Measurements from ENCODE around the gene DCBLD1.

DNA sequence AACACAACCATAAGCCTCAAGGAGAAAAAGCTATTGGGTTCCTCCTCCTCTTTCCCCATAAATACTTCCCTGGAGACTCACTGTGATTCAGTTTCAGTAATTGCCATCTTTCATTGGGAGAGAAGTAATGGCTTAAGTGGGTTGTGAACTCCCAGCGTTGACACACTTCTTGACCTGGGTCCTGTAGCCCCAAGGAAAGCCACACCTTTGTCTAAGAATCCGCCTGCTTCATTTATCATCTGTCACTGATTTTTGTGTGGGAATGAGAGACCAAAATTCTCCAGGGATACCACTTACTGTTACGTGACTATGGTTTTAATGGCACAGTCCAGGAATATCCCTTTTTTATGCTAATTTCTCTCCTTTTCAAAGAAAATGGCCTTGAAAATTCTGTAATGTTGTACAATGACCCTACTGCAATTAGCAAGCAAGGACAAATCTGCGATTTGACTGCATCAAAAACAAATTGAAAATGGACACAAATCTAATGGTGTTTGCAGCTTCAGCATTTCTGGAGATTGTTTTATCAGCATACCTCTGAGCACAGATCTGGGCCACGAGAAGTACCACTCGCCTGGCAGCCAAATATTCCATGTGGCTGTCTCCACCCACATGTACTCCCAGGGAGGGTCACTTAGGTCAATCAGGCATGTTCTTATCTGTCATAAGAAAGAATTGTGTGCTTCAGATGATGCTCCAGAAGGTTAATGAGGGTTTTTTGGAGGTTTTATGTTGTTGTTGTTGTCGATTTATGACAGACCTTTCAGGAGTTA is 29.8 kb downstream of the DCBLD1 start:
- TF ChIP-seq CTCF (IDR thresholded peaks at IDR 0.05) (no peak), POLR2A (IDR thresholded peaks at IDR 0.05) (no peak), POLR2AphosphoS5 (IDR thresholded peaks at IDR 0.05) (no peak), EP300 (IDR thresholded peaks at IDR 0.05) (no peak)
